HG02852 (cell line): ENCODE results near the gene FGR.
"Not testable (repeated sequence)": the region's sequence is repeated elsewhere in the genome, so short reads cannot be mapped to it uniquely, and the experiment has no call there.

Experiments
- ATAC-seq: cut with Tn5 transposase; IDR thresholded peaks from one replicate; pipeline ENCODE4 v1.9.1; 2021; ENCODE audit warnings: mild to moderate bottlenecking, moderate library complexity; ENCODE audit not compliant: unreplicated experiment

Gene FGR

DNA sequence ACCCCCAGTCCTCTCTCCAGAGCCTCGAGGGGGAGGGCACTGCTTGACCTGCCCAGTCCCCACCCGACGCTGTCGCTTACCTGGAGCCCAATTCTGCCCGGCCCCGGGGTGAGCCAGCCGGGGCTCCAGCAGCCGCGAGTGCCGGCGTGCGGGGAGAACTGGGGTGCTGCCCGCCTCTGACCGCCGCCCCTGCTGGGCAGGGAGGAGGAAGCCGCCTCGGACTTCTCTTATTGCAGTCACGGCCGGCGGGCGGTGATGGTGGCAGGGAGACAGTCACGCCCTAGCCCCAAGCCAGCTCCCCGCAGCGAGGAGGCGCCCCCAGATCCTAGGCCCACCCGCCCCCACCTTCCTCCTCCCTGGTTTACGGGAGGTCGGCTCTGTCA lies at the start of gene FGR:
FGR (minus strand) TSS at position 201 of the 383 bp plus-strand sequence. CDS start 11,269 bp downstream, outside the sequence.
- no peak for ATAC-seq

DNA sequence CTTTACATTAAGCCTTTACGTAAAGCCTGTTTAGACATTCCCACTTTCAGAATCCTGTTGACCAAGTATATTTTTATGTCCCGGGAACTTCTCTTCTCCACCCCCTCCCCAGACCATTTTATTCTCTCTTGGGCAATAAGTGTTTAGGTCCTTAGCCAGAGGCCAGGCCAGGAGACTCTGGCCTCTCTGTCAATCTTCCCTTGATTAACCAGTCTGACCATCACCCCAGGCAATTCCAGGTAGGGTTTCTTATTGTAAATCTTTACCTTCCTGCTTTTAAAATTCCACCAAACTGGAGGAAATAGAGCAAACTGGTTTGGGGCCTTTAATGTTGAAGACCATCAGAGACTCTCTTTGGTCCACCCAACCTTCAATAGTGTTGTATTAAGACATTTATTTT lies 49.2 kb upstream of the FGR start:
- no peak for ATAC-seq

DNA sequence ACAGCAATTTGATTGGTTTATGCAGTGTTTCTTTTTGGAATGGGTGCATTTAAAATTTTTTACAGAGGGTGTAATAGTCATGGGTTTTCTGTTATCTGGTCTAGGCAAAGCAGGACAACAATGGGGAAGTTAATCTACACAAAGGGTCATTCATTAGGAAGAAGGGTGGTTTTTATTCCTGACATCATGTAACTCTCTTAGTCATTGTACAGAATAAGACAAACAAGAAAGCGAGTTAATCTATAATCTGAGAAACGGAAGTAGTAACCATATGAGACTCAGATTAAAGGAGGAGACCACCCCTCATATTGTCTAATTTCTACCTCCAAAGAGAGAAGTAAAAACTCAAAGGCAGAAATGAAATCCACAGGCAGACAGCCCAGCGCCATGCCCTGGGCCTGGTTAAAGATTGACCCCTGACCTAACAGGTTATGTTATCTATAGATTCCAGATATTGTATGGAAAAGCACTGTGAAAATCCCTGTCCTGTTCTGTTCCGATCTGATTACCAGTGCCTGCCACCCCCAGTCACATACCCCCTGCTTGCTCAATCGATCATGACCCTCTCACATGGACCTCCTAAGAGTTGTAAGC lies 47.5 kb upstream of the FGR start:
- no peak for ATAC-seq

DNA sequence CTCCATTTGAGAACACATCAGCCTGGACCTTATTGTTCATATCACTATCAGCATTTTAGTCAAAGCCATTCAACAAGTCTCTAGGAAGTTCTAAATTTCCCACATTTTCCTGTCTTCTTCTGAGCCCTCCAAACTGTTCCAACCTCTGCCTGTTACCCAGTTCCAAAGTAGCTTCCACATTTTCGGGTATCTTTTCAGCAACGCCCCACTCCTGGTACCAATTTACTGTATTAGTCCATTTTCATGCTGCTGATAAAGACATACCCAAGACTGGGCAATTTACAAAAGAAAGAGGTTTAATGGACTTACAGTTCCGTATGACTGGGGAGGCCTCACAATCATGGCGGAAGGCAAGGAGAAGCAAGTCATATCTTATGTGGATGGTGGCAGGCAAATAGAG lies 46.6 kb upstream of the FGR start:
- ATAC-seq = not testable (repeated sequence)

DNA sequence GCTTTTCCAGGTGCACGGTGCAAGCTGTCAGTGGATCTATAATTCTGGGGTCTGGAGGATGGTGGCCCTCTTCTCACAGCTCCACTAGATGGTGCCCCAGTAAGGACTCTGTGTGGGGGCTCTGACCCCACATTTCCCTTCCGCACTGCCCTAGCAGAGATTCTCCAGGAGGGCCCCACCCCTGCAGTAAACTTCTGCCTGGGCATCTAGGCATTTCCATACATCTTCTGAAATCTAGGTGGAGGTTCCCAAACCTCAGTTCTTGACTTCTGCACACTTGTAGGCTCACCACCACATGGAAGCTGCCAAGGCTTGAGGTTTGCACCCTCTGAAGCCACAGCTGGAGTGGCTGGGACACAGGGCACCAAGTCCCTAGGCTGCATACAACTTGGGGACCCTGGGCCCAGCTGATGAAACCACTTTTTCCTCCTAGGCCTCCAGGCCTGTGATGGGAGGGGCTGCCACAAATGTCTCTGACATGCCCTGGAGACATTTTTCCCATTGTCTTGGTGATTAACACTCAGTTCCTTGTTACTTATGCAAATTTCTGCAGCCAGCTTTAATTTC lies 45.3 kb upstream of the FGR start:
- not testable (repeated sequence) for ATAC-seq

DNA sequence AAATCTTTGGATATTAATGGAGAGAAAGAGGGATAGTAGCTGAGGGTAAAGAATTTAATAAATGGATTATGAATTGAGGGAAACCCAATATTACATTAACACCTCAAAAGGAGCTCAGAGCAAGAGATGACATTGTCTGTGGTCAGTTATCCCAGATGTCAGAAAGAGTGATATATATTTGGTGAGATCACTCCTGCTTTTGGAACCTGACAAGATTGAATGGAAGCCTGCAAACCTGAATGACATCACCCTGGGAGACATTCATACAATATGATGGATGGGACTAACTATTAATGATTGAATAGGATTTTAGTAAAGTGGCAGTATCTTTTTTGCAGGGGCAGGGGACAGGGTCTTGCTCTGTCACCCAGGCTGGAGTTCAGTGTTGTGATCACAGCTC lies 43.8 kb upstream of the FGR start:
- ATAC-seq = no peak

DNA sequence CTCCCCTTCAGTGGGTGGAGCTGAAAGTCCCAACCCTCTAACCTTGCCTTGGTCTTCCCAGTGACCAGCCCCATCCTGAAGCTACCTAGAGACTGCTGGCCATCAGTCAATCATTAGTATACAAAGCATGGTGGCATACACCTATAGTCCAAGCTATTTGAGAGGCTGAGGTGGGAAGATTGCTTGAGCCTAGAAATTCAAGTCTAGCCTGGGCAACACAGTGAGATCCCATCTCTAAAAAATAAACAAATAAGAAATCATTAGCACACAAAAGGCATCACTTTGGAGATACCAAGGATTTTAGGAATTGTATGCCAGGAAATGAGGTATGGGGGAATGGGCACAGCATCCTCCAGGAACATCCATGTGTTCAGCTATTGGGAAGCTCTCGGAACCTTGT lies 41.4 kb upstream of the FGR start:
- no peak for ATAC-seq

DNA sequence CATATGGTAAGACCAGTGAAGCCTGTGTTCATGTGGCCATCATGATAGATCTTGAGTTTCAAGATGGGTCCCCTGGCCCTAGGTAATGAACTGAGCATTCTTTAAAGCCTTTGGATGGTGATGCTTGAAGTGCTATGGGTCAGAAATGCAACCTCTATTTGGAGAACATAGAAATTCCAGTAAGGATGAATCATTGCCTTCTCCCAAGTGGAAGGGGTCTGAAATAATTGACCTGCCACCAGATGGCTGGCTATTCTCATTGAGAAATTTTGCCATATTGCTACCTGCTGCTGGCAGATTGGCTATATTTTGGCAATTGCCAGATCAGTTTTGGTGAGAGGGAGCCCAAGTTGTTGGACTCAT lies 37.7 kb upstream of the FGR start:
- no peak for ATAC-seq

DNA sequence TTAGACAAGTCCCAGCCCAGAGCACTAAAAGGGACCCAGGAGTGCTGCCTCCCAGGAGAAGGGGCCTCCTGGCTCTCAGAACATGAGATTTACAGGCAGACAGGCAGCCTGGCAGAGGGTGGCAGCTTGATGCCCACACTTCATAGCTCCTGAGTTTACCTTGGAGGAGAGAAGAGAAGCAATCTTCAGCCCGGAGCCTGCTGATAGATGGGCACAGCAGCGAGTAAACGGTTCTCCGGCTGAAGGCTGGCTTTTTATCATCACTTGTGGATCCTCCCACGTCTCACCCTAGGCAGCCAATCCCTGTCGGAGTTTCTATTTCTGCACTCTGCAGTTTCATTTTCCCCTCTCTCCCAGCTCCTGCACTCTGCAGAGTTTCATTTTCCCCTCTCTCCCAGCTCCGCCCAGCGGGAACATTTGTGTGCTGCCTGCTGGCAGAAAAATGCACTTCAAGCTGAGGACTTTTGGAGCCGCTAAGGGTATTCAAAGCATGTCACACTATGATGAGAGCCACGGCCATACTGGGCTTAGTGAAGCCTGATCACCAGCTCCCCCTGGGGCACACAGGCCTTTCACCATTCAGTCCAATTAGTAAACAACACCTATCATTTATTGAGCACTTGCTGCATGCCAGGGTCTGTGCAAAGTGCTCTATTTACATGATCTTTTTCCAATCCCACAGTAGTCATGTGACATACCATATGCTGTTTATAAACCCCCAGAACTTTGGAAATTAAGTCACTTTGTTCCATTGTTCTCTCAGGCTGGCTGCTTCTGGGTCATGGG lies 37.2 kb upstream of the FGR start, which contains the start of gene IFI6:
IFI6 (minus strand) TSS at position 229 of the 786 bp plus-strand sequence. CDS start 2,878 bp downstream, outside the sequence.
- peak; percentile 87 for ATAC-seq

DNA sequence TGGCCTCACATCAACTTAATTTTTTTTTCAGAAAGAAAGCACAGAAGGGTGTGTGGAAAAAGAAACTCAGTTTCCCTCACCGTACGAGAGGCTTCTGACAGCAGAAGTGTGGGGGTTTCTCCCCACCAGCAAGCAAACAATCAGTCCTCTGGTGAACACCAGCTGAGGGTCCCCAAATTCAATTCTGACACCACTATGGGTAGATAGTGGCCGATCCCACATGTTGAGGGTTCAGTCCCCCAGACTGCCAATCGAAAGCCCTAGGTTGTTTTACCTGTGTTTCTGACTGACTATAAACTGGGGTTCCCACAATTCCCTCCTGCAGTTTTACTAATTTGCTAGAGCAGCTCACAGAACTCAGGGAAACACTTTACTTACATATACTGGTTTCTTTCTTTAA lies 34.9 kb upstream of the FGR start:
- no peak for ATAC-seq

DNA sequence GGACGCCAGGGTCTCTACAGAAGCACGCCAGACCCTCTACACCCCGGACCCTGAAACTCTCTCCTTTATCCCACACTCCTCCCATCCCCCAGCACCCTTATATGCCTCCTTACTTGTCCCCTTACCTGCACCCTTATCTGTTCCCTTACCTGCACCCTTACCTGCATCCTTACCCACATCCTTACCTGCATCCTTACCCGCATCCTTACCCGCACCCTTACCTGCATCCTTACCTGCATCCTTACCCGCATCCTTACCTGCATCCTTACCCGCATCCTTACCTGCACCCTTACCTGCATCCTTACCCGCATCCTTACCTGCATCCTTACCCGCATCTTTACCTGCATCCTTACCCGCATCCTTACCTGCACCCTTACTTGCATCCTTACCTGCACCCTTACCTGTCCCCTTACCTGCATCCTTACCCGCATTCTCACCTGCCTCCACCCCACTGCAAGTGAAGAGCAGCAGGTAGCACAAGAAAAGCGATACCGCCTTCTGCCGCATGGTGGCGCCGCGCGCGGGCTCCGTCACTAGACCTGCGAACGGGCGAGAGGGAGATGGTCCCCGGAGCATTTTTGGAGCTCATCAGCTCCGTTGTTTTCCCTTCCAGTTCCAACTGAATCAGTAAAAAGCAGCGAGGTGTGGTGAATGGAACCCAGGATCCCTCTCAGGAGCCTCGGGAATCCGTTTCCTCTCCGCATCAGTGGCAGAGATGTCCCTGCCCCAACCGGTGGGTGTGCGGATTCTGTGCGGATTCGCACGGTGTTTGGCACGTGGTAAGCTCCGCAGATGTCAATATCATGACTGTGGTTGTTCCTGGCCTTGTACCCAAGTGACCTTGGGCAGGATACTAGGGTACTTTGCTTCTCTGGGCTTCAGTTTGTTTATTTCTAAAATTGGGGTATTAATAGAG lies 34.1 kb upstream of the FGR start:
- ATAC-seq = no peak

DNA sequence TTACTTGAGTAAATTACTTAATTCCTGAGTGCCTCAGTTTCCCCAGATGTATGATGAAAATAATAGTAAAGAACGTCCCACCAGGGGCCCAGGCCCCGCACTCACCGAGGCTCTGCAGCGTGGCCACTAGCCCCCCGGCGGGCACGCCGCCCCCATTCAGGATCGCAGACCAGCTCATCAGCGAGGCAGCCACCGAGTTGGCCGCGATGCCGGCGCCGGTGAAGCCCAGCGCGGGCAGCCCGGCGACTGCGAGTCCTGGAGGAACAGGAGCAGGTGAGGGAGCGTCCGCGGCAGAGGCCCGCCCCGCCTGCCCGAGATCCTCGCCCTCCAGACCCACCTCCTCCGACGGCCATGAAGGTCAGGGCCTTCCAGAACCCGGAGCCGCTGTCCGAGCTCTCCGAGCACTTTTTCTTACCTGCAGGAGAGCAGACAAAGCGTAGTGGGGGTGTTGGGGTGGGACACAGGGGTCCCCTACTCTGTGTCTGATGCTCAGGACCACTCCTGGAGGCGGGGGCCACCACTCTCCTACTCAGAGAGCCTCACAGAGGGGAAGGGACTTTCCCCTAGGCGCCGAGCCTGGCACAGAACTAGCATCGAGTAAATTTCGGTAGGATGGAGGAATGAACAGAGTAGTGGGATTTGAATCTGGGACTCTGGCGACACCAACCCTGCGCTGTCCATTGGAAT lies 33.3 kb upstream of the FGR start:
- ATAC-seq = no peak

DNA sequence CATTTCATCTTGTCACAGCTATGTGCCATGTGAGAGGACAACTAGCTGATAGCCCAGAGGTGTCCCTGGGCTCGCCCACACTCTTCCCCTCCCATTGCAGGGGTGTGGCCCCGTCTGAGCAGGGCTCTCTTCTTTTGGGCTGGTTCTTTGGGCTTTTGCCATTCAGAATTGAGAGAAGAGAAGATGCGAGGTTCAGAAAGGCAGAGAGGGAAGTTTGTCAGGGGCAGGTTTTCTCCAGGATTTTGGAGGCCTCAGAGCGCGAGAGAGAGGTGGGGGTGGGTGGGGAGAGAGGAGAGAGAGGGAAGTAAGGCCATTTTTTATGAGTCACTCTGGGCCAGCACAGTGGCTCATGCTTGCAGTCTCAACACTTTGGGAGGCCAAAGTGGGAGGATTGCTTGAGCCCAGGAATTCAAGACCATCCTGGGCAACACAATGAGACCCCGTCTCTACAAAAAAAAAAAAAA lies 31.8 kb upstream of the FGR start:
- ATAC-seq = no peak

DNA sequence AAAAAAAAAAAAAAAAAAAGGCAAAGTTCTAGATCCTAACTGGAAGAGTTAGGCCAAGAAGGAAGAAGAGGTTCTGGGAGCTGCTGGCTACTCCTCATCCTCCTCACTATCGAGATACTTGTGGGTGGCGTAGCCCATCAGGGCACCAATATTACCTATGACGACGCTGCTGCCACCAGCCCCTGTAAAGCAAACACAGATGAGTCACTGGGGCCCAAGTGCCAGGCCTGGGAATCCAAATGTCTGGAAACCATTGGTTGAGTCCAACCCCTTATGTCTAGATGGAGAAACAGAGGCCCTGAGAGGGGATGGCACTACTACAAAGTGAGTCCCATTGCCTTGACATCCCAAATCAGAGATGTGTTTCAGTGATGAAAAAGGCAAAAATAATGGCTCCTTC lies 31.3 kb upstream of the FGR start:
- no peak for ATAC-seq

DNA sequence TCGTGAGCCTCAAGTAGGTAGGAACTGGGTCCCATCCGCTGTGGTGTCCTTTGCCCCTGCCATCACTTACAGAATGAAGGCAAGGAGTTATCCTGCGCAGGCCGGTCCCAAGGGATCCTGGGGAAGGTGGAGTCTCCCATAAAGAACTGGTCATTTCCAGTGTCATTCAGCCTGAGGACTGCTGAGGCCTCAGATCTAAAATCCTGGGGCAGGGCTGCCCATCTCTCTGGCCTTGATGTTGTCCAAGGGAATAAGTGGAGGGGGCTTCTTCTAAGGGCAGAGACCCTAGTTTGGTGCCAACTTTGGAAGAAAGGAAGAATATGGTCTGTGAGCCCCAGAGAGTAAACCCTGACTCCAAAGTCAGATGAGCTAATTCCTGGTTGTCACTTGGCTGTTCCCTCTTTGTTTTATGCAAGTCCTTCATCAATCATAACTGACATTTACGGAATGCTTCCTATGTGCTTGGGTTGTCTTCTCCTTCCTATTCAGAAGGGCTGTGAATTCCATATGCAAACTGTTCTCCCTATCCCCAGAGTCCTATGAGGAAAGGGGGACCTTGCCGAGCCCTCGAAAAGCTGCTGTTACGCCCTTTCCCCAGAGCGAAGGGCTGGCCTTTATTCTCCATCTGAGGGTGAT lies 30.1 kb upstream of the FGR start:
- ATAC-seq = no peak

DNA sequence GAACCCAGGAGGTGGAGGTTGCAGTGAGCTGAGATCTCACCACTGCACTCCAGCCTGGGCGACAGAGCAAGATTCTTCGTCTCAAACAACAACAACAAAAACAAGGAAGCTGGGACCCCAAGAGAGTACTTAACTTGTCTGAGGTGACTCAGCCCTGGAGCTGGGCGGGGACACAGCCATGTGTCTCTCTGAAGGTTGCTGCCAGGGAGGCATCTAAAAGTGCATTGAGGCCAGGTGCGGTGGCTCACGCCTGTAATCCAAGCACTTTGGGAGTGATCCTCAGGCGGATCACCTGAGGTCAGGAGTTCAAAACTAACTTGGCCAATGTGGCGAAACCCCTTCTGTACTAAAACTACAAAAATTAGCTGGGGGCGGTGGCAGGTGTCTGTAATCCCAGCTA lies 29.3 kb upstream of the FGR start:
- no peak for ATAC-seq

DNA sequence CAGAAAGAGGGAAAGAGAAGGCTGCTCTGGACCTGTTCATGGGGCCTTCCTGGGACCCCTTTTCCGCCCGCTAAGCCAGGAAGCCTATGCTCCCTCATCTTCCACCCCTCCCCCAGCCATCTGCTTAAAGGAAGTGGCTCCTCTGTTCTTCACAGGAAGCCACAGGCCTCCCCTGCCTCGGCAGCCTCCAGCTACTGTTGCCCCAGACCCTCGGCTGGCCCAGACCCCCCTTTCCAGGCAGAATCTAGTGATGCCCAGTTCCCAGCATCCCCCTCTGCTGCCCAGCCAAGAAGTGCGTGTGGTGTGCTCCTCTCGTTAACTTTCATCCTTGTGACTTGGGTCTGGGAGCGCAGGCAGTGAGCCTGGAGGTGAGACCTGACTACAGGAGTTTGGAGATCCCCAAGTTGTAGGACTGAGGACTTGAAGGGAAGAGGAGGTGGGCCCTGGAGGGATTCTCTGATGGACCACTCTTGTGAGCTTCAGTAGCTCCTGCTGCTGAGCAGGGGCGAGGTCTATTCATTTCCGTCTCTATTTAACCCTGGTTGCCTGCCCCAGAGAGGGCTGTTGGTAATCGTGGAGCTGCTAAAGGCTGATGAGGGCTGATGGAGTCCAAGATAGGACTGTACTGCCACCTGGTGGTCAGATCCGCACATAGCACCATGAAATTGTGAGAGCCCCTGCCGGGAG lies 27.9 kb upstream of the FGR start:
- ATAC-seq = no peak

DNA sequence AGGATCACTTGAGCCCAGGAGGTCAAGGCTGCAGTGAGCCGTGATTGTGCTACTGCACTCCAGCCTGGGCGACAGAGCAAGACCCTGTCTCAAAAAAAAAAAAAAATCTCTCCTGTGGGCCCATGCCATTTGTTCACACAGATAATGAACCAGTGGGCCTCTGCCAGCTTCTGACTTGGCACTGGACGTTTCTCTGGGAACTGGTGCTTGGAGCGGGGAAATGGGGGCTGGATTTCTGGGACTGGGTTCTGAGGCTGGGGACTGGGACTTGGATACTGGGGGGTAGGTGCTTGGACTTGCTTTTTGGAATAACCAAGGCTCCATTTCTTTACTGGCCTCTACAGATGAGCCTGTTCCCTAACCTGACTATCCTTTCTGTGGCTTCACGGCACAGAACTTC lies 27.3 kb upstream of the FGR start:
- no peak for ATAC-seq

DNA sequence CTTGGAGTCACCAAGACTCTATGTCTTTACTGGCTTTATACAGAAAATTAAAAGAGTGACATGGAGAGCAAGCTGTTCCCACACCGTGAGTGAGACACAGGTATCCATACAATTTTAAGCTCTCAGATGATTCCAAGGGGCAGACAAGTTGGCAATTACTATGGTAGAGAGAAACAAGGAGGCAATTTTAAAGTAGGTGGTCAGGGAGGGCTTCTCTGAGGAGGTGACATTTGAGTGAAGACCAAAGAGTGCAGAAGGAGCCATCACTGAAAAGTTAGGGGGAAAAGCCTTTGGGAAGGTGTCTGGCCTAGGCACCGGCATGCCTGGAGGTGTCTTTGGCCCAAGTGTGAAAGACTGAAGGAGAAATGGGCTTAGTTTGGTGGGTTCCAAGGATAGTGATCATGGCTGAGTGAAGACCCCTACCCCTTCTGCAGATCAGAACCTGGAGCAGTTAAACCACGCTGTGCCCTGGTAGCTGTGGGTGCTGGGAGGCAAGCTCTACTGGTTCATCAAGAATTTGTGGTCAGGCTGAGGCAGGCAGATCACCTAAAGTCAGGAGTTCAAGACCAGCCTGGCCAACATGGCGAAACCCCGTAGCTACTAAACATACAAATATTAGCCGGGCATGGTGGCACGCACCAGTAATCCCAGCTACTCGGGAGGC lies 26.6 kb upstream of the FGR start:
- ATAC-seq = no peak
